Sigmoid colon (tissue), 7 donors: ENCODE data around the gene ITPK1. TPM values are rescaled to one million over a fixed set of nuclear protein-coding genes. Genes with fewer than 3 reads are reported as not detected.
A peak's percentile ranks its signal among the peaks of the same experiment; 100 is the strongest.

Experiments
- DNase-seq: peaks from one replicate; pipeline ENCODE4 v3.0.0-alpha.2; 2019
- H3K27ac ChIP-seq, 4 donors: fragments of 200-600 bp; sonication (generic); one replicate each; pipeline ENCODE4 v1.5.1; 2016 to 2019; ENCODE audit warnings: mild to moderate bottlenecking in 1 of 4
- H3K27me3 ChIP-seq, 3 donors: fragments of 200-600 bp; sonication (generic); one replicate each; pipeline ENCODE4 v1.5.1; 2019; ENCODE audit warnings: mild to moderate bottlenecking in 1 of 3
- H3K36me3 ChIP-seq, 4 donors: fragments of 200-600 bp; sonication (generic); one replicate each; pipeline ENCODE4 v1.5.1; 2016 to 2019
- H3K4me1 ChIP-seq, 4 donors: fragments of 200-600 bp; sonication (generic); one replicate each; pipeline ENCODE4 v1.5.1; 2017 to 2019
- H3K4me3 ChIP-seq, 4 donors: fragments of 200-600 bp; sonication (generic); one replicate each; pipeline ENCODE4 v1.5.1; 2017 to 2019; ENCODE audit warnings: mild to moderate bottlenecking in 2 of 4, moderate library complexity in 1 of 4
- H3K9me3 ChIP-seq, 4 donors: fragments of 200-600 bp in 3 of 4; sonication (generic) in 3 of 4; one replicate each; pipeline versions ENCODE4 v1.5.1 to v1.6.1; 2013 to 2019
- CTCF ChIP-seq, 4 experiments: fragments of 450-650 bp in 3 of 4; fragments of 200-600 bp in 1 of 4; IDR thresholded peaks; one replicate each; pipeline ENCODE4 v1.5.1; 2016 to 2019; ENCODE audit warnings: antibody characterized with exemption in 4 of 4, mild to moderate bottlenecking in 3 of 4, moderate library complexity in 2 of 4
- EP300 ChIP-seq, 4 donors: sonication (generic); formaldehyde crosslinking; IDR thresholded peaks; one replicate each; pipeline ENCODE4 v1.6.1; 2017; ENCODE audit warnings: antibody characterized with exemption in 4 of 4
- POLR2A ChIP-seq, 2 donors: fragments of 450-650 bp; IDR thresholded peaks; one replicate each; pipeline ENCODE4 v1.6.1; 2016; ENCODE audit warnings: antibody characterized with exemption in 2 of 2, mild to moderate bottlenecking in 2 of 2, moderate library complexity in 2 of 2
- POLR2AphosphoS5 ChIP-seq, 4 donors: sonication (generic); formaldehyde crosslinking; IDR thresholded peaks; one replicate each; pipeline ENCODE4 v1.6.1; 2017; ENCODE audit warnings: antibody characterized with exemption in 4 of 4
- WGBS, 2 donors: extraction: QIAGEN DNeasy Blood & Tissue Kit; methylation state at CpG; one replicate each; pipeline ENCODE4 v1.1.7; 2013; 5-methylcytosine and 5-hydroxymethylcytosine counted together
- intact Hi-C: fragments of 100-400 bp; cut with DNase I; formaldehyde crosslinking; loops from one replicate; pipeline ENCODE4 v1.15.1; 2023
- polyA plus RNA-seq, 3 donors: library from polyadenylated mRNA; stranded (reverse); fragments of 200-250 nt; gene quantifications; one replicate each; pipeline ENCODE4 v1.2.3, GENCODE V29; 2013
- total RNA-seq, 4 donors: library from RNA; depleted of rRNA; stranded (reverse); fragments of >200 nt; gene quantifications; one replicate each; pipeline ENCODE4 v1.1.0, GENCODE V29; 2016
- donor health status: healthy with polysubstance abuse.
- donor health status: Bipolar disorder and iron deficiency.
- donor health status: healthy.

ITPK1 gene
- total and polyA plus RNA-seq, 7 donors = 39.8 to 75.4 (median 61.8) TPM

- no peak overlapping the region for H3K4me3 ChIP-seq
- no peaks in the 10 kb centered on the region for H3K27me3 ChIP-seq
- TF ChIP-seq CTCF (IDR thresholded peaks at IDR 0.05) (no peak), POLR2AphosphoS5 (IDR thresholded peaks at IDR 0.05) (no peak), EP300 (IDR thresholded peaks at IDR 0.05) (no peak), POLR2A (IDR thresholded peaks at IDR 0.05) (no peak)
- WGBS, 2 donors = 49 to 72% methylated on average over 9 of the region's 9 CpGs
- no peak for DNase-seq
- H3K27ac ChIP-seq = peak overlapping the region; percentile 4 to 94 (median 83)
- peaks cover 0 to 83% (median 62%) of the 10 kb centered on the region in 4 donors for H3K4me1 ChIP-seq
- intact Hi-C loops = no loop called here
- no peaks in the 10 kb centered on the region for H3K9me3 ChIP-seq
- H3K36me3 ChIP-seq = no peaks in the 10 kb centered on the region
These were observed 71.2 kb downstream of the ITPK1 start for GRCh38 chr14:93044556-93044955.

GRCh38 chr14:93044121-93044520, 71.6 kb downstream of the ITPK1 start:
- H3K4me1 ChIP-seq = peaks cover 0 to 83% (median 62%) of the 10 kb centered on the region in 4 donors
- no peak for DNase-seq
- no peaks in the 10 kb centered on the region for H3K36me3 ChIP-seq
- 75 to 76% methylated on average over 7 of the region's 7 CpGs for WGBS, 2 donors
- no peaks in the 10 kb centered on the region for H3K9me3 ChIP-seq
- peak overlapping the region; percentile 76 to 94 (median 85) for H3K27ac ChIP-seq
- intact Hi-C loops = no loop called here
- H3K4me3 ChIP-seq = no peak overlapping the region
- no peaks in the 10 kb centered on the region for H3K27me3 ChIP-seq
- no peak for TF ChIP-seq POLR2A (IDR thresholded peaks at IDR 0.05)
- no peak for TF ChIP-seq POLR2AphosphoS5 (IDR thresholded peaks at IDR 0.05)

GRCh38 chr14:93042968-93043940, 72.5 kb downstream of the ITPK1 start:
- intact Hi-C loops = no loop called here
- H3K9me3 ChIP-seq = no peaks in the 10 kb centered on the region

GRCh38 chr14:93041830-93042229, 73.9 kb downstream of the ITPK1 start:
- no peaks in the 10 kb centered on the region for H3K9me3 ChIP-seq
- no peak overlapping the region for H3K4me3 ChIP-seq
- no peaks in the 10 kb centered on the region for H3K36me3 ChIP-seq
- no peak for DNase-seq
- peak overlapping the region; percentile 76 to 94 (median 78) for H3K27ac ChIP-seq
- intact Hi-C loops = no loop called here
- peaks cover 0 to 83% (median 68%) of the 10 kb centered on the region in 4 donors for H3K4me1 ChIP-seq
- 94 to 97% methylated on average over 3 of the region's 3 CpGs for WGBS, 2 donors
- no peaks in the 10 kb centered on the region for H3K27me3 ChIP-seq
- TF ChIP-seq CTCF (IDR thresholded peaks at IDR 0.05) (no peak), EP300 (IDR thresholded peaks at IDR 0.05) (no peak), POLR2AphosphoS5 (IDR thresholded peaks at IDR 0.05) (no peak), POLR2A (IDR thresholded peaks at IDR 0.05) (no peak)

More at GRCh38 chr14:93042968-93043940, 72.5 kb downstream of the ITPK1 start:
- Histone ChIP-seq H3K4me3 (no peak overlapping the region), H3K27ac (peak overlapping the region; percentile 76 to 94 (median 85)), H3K36me3 (no peaks in the 10 kb centered on the region), H3K27me3 (no peaks in the 10 kb centered on the region), H3K4me1 (peaks cover 0 to 84% (median 62%) of the 10 kb centered on the region in 4 donors)
- no peak for DNase-seq
- WGBS, 2 donors = 30 to 68% methylated on average over 13 of the region's 13 CpGs
- no peak for TF ChIP-seq POLR2AphosphoS5 (IDR thresholded peaks at IDR 0.05)
- TF ChIP-seq CTCF (IDR thresholded peaks at IDR 0.05) = no peak
- no peak for TF ChIP-seq EP300 (IDR thresholded peaks at IDR 0.05)
- no peak for TF ChIP-seq POLR2A (IDR thresholded peaks at IDR 0.05)

- Histone ChIP-seq H3K27me3 (no peaks in the 10 kb centered on the region), H3K36me3 (no peaks in the 10 kb centered on the region), H3K4me3 (no peak overlapping the region), H3K27ac (peak overlapping the region; percentile 76 to 94 (median 78)), H3K4me1 (peaks cover 0 to 82% (median 69%) of the 10 kb centered on the region in 4 donors), H3K9me3 (no peaks in the 10 kb centered on the region)
- TF ChIP-seq POLR2A (IDR thresholded peaks at IDR 0.05) = no peak
- TF ChIP-seq EP300 (IDR thresholded peaks at IDR 0.05) = no peak
- TF ChIP-seq POLR2AphosphoS5 (IDR thresholded peaks at IDR 0.05) = no peak
- no peak for TF ChIP-seq CTCF (IDR thresholded peaks at IDR 0.05)
- DNase-seq = no peak
- 81 to 89% methylated on average over 5 of the region's 5 CpGs for WGBS, 2 donors
- intact Hi-C loops = no loop called here
These were observed 74.7 kb downstream of the ITPK1 start for GRCh38 chr14:93040982-93041381.
